ENCODE data around the gene SCN3B.

Gene SCN3B

DNA sequence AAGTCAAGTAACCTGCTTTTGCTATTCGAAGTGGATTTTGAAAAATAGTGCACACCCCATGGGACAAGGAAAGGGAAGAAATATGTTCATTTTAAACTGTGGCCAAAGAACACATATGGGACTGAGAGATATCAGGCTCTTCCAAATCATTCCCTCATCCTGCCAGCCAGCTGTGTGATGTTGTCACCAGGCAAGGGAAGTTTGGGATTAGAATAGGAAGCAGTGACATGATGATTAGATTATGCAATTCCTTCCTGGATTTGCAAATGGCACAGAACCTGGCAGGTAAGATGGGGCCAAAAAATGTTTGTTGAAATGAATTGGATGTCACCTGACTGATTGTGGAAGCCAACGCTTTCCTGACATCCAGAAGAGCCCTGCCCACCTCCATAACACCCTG lies 4.9 kb upstream of the SCN3B start:
- TF ChIP-seq, protein P1, sequence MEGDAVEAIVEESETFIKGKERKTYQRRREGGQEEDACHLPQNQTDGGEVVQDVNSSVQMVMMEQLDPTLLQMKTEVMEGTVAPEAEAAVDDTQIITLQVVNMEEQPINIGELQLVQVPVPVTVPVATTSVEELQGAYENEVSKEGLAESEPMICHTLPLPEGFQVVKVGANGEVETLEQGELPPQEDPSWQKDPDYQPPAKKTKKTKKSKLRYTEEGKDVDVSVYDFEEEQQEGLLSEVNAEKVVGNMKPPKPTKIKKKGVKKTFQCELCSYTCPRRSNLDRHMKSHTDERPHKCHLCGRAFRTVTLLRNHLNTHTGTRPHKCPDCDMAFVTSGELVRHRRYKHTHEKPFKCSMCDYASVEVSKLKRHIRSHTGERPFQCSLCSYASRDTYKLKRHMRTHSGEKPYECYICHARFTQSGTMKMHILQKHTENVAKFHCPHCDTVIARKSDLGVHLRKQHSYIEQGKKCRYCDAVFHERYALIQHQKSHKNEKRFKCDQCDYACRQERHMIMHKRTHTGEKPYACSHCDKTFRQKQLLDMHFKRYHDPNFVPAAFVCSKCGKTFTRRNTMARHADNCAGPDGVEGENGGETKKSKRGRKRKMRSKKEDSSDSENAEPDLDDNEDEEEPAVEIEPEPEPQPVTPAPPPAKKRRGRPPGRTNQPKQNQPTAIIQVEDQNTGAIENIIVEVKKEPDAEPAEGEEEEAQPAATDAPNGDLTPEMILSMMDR (IDR thresholded peaks at IDR 0.05), result no peak
- no peak for TF ChIP-seq ZFX (IDR thresholded peaks at IDR 0.05; ENCODE audit: borderline replicate concordance)
- no peak overlapping the region for H3K27ac ChIP-seq

DNA sequence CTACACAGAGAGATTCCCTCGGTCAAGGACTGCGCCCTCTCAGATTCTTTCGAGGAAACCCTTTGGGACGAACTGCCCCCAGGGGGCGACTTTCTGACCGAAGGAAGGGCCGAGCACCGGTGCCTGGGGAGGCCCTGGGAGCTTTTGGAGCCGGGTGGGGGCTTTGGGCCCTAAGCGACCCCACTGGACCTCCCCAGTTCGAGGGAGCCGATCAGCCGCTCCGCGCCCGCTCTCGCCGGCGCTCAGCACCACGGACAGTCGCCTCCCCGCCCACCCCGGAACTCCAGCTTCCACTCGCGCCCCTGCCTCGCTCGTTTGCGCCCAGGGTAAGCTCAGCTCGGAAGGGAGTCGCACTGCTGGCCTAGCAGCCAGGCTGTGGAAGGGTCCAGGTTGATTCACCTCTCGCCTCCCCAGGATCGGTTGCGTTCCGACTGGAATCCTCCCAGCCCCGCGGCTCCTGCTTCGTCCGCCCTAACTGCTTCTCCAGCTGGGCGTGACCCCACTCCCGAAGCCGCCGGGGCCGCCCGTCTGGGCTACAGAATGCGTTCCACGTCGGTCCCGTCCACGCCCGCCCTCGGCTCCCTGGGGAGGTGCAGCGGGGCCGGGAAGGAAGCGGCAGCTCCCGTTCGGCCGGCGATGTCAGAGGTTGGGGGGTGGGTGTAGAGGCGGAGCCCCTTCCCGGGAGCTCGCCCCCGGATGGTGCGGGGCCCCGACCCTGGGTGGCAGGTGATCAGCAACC lies 428 bp downstream of the SCN3B start:
- no peak overlapping the region for H3K27ac ChIP-seq

DNA sequence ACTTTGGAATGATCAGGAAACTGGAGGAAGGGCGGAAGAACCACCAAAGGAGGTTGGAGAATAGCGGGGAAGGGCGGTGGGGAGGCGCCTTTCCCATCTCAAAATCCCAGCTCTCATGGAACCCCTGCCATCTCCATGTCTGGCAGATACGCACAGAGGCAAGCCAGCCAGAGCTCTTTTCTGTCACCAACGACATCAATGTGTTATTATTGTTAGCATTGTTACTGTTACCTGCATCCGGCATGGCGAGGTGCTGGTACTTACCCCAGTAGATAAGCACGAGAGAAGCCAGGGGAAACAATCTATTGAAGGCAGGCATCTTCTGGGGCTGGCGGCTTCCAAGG lies 969 bp downstream of the SCN3B start:
- TF ChIP-seq, protein P1 (IDR thresholded peaks at IDR 0.05), result no peak
- TF ChIP-seq ZFX (IDR thresholded peaks at IDR 0.05; ENCODE audit: borderline replicate concordance), result no peak

More for the DNA sequence above, 428 bp downstream of the SCN3B start:
- TF ChIP-seq, protein P1 (IDR thresholded peaks at IDR 0.05), result peak; percentile 20; the same call in 1 of the 2 replicates
- no peak for TF ChIP-seq ZFX (IDR thresholded peaks at IDR 0.05; ENCODE audit: borderline replicate concordance)

DNA sequence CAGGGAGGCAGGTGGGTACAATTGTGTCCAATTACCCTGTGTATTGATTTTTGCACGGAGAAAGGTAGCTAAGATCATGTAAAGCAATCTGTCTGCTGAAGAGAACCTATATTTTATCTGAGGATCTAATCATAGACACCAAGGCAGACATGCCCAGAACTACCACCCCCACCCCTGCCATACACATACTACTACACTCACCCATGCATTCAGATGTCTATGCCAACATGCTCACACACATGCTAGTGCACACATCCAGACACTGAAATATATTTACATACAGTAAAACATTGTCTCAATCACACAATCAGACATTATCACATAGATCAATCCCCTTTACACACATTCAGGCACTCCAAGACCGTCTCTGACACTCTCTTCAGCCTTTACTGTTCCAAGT lies 1.8 kb downstream of the SCN3B start:
- TF ChIP-seq, protein P1 (IDR thresholded peaks at IDR 0.05), result no peak
- no peak for TF ChIP-seq ZFX (IDR thresholded peaks at IDR 0.05; ENCODE audit: borderline replicate concordance)
- no peak overlapping the region for H3K27ac ChIP-seq

More for the DNA sequence above, 969 bp downstream of the SCN3B start:
- no peak overlapping the region for H3K27ac ChIP-seq

GRCh38 chr11:123650901-123651300 lies 3.5 kb downstream of the SCN3B start:
- TF ChIP-seq, protein P1 (IDR thresholded peaks at IDR 0.05), result no peak
- TF ChIP-seq ZFX (IDR thresholded peaks at IDR 0.05; ENCODE audit: borderline replicate concordance), result no peak
- no peak overlapping the region for H3K27ac ChIP-seq

GRCh38 chr11:123645286-123645975 lies 9.0 kb downstream of the SCN3B start:
- H3K27ac ChIP-seq, result no peak overlapping the region
- no peak for TF ChIP-seq ZFX (IDR thresholded peaks at IDR 0.05; ENCODE audit: borderline replicate concordance)
- TF ChIP-seq, protein P1 (IDR thresholded peaks at IDR 0.05), result no peak

GRCh38 chr11:123642435-123642834 lies 12.0 kb downstream of the SCN3B start:
- TF ChIP-seq ZFX (IDR thresholded peaks at IDR 0.05; ENCODE audit: borderline replicate concordance), result no peak
- TF ChIP-seq, protein P1 (IDR thresholded peaks at IDR 0.05), result no peak
- H3K27ac ChIP-seq, result no peak overlapping the region
